ENCODE results near the gene ZNF107.

DNA sequence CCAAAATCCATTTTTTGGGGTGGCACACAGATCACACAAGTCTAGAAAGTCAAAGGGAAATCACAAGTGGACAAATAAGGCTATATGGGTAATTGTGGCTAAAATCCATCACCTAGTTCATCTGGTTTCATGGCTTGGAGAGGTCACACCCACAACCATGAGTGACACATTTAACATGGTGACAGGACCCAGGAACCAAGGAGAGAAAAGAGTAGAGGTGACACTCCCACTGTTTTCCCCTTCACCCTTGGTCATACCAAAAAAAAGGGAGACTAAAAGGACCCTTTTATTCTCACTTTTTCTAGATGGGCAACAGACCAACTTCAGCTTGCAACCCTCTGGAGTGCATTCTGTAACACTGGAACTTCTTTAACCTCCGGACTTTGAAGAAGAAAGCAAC is 46.2 kb upstream of the ZNF107 start:
- TF ChIP-seq, protein P1, sequence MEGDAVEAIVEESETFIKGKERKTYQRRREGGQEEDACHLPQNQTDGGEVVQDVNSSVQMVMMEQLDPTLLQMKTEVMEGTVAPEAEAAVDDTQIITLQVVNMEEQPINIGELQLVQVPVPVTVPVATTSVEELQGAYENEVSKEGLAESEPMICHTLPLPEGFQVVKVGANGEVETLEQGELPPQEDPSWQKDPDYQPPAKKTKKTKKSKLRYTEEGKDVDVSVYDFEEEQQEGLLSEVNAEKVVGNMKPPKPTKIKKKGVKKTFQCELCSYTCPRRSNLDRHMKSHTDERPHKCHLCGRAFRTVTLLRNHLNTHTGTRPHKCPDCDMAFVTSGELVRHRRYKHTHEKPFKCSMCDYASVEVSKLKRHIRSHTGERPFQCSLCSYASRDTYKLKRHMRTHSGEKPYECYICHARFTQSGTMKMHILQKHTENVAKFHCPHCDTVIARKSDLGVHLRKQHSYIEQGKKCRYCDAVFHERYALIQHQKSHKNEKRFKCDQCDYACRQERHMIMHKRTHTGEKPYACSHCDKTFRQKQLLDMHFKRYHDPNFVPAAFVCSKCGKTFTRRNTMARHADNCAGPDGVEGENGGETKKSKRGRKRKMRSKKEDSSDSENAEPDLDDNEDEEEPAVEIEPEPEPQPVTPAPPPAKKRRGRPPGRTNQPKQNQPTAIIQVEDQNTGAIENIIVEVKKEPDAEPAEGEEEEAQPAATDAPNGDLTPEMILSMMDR (IDR thresholded peaks at IDR 0.05), result no peak
- TF ChIP-seq POLR2A (IDR thresholded peaks at IDR 0.05) (no peak), POLR2AphosphoS5 (IDR thresholded peaks at IDR 0.05) (no peak)
